Heart right ventricle (tissue), 16 donors: Measurements from ENCODE around the gene TSC22D1. TPM values are rescaled to one million over a fixed set of nuclear protein-coding genes. Genes with fewer than 3 reads are reported as not detected.

Source experiments
- ATAC-seq, 8 donors: fragments of 200-7000 bp; cut with Tn5 transposase; one replicate each; pipeline ENCODE4 v1.9.1; 2020; ENCODE audit warnings: mild to moderate bottlenecking in 8 of 8, moderate library complexity in 8 of 8, moderate number of reproducible peaks in 1 of 8
- DNase-seq, 2 donors: peaks; one replicate each; pipeline ENCODE4 v3.0.0-alpha.2; 2020
- H3K27ac ChIP-seq, 10 donors: fragments of 200-600 bp; sonication (generic) in 2 of 10; one replicate each; pipeline versions ENCODE4 v1.5.0 to v1.8.0; 2020 to 2022; ENCODE audit warnings: mild to moderate bottlenecking in 3 of 10
- H3K27me3 ChIP-seq, 7 donors: fragments of 200-600 bp; one replicate each; pipeline ENCODE4 v1.8.0; 2021 to 2022; ENCODE audit warnings: mild to moderate bottlenecking in 2 of 7
- H3K36me3 ChIP-seq, 9 donors: fragments of 200-600 bp; sonication (generic) in 1 of 9; one replicate each; pipeline versions ENCODE4 v1.5.0 to v1.8.0; 2020 to 2022; ENCODE audit warnings: mild to moderate bottlenecking in 2 of 9
- H3K4me1 ChIP-seq, 9 donors: fragments of 200-600 bp; sonication (generic) in 1 of 9; one replicate each; pipeline versions ENCODE4 v1.5.0 to v1.8.0; 2020 to 2022; ENCODE audit warnings: mild to moderate bottlenecking in 4 of 9
- H3K4me3 ChIP-seq, 10 donors: fragments of 200-600 bp; sonication (generic) in 2 of 10; one replicate each; pipeline versions ENCODE4 v1.5.0 to v1.8.0; 2020 to 2022; ENCODE audit warnings: mild to moderate bottlenecking in 7 of 10, moderate library complexity in 2 of 10
- H3K9me3 ChIP-seq, 11 donors: fragments of 200-600 bp in 10 of 11; sonication (generic) in 2 of 11; one replicate each; pipeline versions ENCODE4 v1.5.0 to v1.8.0; 2013 to 2022; ENCODE audit warnings: mild to moderate bottlenecking in 2 of 11, control low read depth in 1 of 11, moderate library complexity in 1 of 11
- WGBS, 2 donors: extraction: QIAGEN DNeasy Blood & Tissue Kit; methylation state at CpG; one replicate each; pipeline ENCODE4 v1.1.7; 2013; ENCODE audit warnings: inconsistent platforms in 1 of 2; 5-methylcytosine and 5-hydroxymethylcytosine counted together
- intact Hi-C, 10 donors: fragments of 100-400 bp; cut with DNase I; formaldehyde crosslinking; loops; one replicate each; pipeline versions ENCODE4 v1.11.1 to v1.14.2; 2022
- polyA plus RNA-seq, 2 donors: library from polyadenylated mRNA; stranded (reverse); fragments of 200-250 nt; gene quantifications; one replicate each; pipeline ENCODE4 v1.2.3, GENCODE V29; 2013
- total RNA-seq, 10 donors: library from RNA; stranded (reverse); fragmentation: NEBNext Ultra II Directional in 3 of 10; extraction: Animal tissue kit (Norgen Biotek cat#: 25700) in 3 of 10; gene quantifications; one replicate each; pipeline versions ENCODE4 v1.2.1 to v1.2.4, GENCODE V29; 2021 to 2023
- TF ChIP-seq, protein P1 (sequence below), 9 donors: fragments of 200-600 bp; sonication (generic) in 2 of 9; IDR thresholded peaks; one replicate each; pipeline versions ENCODE4 v1.5.0 to v1.8.0; 2021 to 2022; ENCODE audit warnings: antibody characterized with exemption in 9 of 9, mild to moderate bottlenecking in 5 of 9, moderate library complexity in 1 of 9
- donor health status: Arrhythmogenic right ventricular cardiomyopathy.
- donor health status: ischemic (EF 13 %, LVEDD 7.1; RV severe dilation, severe dysfunction).
- donor health status: healthy with polysubstance abuse.
- donor health status: DM: no; HTN: yes; CAD: no.
- donor health status: DM: no; HTN: no; CAD: no.
- donor health status: ischemic (EF 25% LVEDD 6.9; RV normal size, moderate dysfunction).
- donor health status: ischemic (EF 25% LVEDD 5.7; RV mildly dilated, moderate dysfunction).
- donor health status: healthy.
- donor health status: DM: yes; HTN: yes; CAD: no.
- donor health status: Ischemic cardiomyopathy.
- donor health status: ischemic (EF 35%, LVEDD 5.7; RV mildly dilated, moderate dysfunction).
- donor health status: nonischemic (EF 11% LVEDD 7.7; RV severe dilation, severe dysfunction).
- donor health status: DM: yes; HTN: yes; CAD: no.
- donor health status: PGD.
- donor health status: ischemic (EF 29% LVEDD 5.4; RV normal size, mild dysfunction).
- donor health status: nonischemic (EF 23%, LVEDD 6.1; RV moderate dilation, normal function).

The TSC22D1 gene
- total and polyA plus RNA-seq, 12 donors: 48.5 to 200 (median 113) TPM

- Histone ChIP-seq H3K4me3 (no peak overlapping the region), H3K27ac (no peak overlapping the region), H3K4me1 (peaks cover 0 to 18% (median 6%) of the 10 kb centered on the region in 9 donors), H3K36me3 (no peaks in the 10 kb centered on the region), H3K9me3 (peaks cover 0 to 3% (median 0%) of the 10 kb centered on the region in 11 donors), H3K27me3 (no peaks in the 10 kb centered on the region)
- 47 to 55% methylated on average over 9 of the region's 9 CpGs for WGBS, 2 donors
- DNase-seq: no peak
- no peak for ATAC-seq
- TF ChIP-seq, protein P1, sequence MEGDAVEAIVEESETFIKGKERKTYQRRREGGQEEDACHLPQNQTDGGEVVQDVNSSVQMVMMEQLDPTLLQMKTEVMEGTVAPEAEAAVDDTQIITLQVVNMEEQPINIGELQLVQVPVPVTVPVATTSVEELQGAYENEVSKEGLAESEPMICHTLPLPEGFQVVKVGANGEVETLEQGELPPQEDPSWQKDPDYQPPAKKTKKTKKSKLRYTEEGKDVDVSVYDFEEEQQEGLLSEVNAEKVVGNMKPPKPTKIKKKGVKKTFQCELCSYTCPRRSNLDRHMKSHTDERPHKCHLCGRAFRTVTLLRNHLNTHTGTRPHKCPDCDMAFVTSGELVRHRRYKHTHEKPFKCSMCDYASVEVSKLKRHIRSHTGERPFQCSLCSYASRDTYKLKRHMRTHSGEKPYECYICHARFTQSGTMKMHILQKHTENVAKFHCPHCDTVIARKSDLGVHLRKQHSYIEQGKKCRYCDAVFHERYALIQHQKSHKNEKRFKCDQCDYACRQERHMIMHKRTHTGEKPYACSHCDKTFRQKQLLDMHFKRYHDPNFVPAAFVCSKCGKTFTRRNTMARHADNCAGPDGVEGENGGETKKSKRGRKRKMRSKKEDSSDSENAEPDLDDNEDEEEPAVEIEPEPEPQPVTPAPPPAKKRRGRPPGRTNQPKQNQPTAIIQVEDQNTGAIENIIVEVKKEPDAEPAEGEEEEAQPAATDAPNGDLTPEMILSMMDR (IDR thresholded peaks at IDR 0.05): no peak
- intact Hi-C loops: loop anchor here in 1 of 10 donors (5.0 kb wide), 1 partner anchor 173 kb away; no protein-coding TSS in a partner anchor
Measured at GRCh38 chr13:44425041-44425814, 150.9 kb downstream of the TSC22D1 start.

DNA sequence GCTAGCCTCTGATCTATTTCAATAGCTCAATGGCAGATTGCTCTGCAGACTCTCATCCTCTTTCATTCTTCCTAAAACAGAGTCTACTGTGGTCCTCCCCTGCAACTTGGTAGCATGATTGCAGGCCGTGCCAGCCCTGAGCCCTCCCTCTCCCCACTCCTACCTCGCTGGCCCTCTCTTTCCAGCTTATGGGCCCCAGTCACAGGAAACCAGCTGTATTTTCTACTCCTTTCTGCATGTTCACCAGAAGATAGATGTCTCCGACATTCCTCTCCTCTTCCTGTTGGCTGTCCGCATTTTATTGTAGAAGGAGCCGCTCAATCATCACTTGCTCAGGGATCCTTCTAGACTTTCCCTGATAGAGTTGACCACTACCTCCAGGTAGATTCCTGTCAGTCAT lies 152.3 kb downstream of the TSC22D1 start:
- 96 to 98% methylated on average over 5 of the region's 5 CpGs for WGBS, 2 donors
- TF ChIP-seq, protein P1 (IDR thresholded peaks at IDR 0.05): no peak
- no peak overlapping the region for H3K4me3 ChIP-seq
- H3K9me3 ChIP-seq: peaks cover 0 to 3% (median 0%) of the 10 kb centered on the region in 11 donors
- intact Hi-C loops: no loop called here
- H3K27me3 ChIP-seq: no peaks in the 10 kb centered on the region
- peaks cover 0 to 18% (median 6%) of the 10 kb centered on the region in 9 donors for H3K4me1 ChIP-seq
- ATAC-seq (no peak), DNase-seq (no peak)
- no peaks in the 10 kb centered on the region for H3K36me3 ChIP-seq
- no peak overlapping the region for H3K27ac ChIP-seq

DNA sequence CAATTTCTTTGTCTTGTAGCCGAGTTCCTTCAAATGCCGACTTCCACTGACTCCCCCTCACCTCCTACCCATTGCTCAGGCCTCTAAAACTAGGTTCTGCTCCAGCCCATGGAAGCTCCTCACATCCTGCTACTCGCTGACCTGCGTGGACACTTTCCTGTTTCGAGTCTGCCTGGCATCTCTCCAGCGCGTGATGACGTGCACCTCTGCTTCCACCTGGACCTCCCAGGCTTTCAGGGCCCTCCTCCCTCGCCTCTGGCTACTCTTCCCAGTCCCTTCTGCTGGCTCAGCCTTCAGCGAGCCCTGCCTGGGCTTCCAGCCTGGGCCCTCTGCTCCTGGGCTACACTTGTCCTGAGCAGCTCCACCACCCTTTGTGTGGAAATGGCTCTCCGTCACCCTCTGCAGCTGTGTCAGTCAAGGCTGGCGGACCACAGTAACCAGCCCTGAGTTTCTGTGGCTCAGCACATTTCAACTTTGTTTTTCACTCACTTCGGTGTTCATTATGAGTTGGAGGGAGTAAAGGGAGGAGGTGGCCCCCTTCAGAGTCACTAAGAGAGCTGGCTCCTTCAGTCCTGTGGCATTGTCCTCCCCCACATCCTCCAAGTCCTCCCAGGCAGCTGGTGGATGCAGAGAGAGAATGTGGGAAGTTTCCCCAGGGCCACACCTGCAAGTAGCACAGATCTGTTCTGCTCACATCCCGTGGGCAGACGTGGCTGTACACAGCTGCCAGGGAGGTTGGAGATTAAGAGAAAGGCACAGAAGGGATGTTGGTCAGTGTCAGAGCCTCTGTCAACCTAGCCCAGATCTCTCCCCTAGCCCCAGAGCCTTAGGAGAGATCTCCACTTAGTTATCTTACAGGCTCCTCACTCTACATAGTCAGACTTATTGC lies 153.1 kb downstream of the TSC22D1 start:
- DNase-seq (peak; percentile 34 to 72), ATAC-seq (peak; percentile 30 to 92 (median 72))
- TF ChIP-seq, protein P1 (IDR thresholded peaks at IDR 0.05): no peak
- intact Hi-C loops: no loop called here
- Histone ChIP-seq H3K4me3 (no peak overlapping the region), H3K9me3 (peaks cover 0 to 3% (median 0%) of the 10 kb centered on the region in 11 donors), H3K27ac (peak overlapping the region in 5 of 10 donors; percentile 26 to 47 (median 38)), H3K36me3 (no peaks in the 10 kb centered on the region), H3K4me1 (peaks cover 0 to 18% (median 6%) of the 10 kb centered on the region in 9 donors), H3K27me3 (no peaks in the 10 kb centered on the region)
- WGBS, 2 donors: 58 to 66% methylated on average over 15 of the region's 15 CpGs

DNA sequence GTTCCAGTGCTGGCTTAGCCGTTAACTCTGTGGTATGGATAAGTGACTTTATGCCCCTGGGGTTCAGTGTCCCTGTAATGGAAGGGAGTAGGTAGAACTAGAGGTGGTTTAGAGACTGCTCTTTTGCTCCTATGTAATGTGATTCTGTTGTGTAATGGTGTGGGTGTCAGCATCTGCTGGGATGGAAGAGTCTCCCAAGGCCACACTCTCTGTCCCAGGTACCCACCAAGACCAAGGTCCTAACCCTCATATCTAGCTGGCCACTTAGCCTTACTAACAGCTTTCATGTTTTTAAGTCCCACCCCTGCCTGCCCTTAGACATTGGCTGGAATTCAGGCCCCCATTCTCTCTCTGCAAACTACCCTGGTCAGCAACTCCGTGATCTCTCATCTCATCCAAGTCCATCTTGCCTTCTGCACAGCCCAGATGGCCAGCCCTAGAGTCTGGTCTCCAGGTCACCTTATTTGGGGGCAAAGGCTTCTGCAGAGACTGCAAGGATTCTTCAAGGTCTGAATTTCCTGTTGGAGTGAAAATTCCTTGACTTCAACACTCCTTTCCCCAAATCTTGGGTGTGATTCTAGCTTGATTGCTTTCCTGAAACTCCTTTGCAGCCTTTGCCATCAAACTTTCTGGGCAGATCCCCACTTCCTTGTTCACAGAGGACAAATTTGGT lies 154.1 kb downstream of the TSC22D1 start:
- DNase-seq (no peak), ATAC-seq (no peak)
- Histone ChIP-seq H3K27ac (peak overlapping the region in 4 of 10 donors; percentile 30 to 47 (median 40)), H3K4me1 (peaks cover 0 to 18% (median 6%) of the 10 kb centered on the region in 9 donors), H3K27me3 (no peaks in the 10 kb centered on the region), H3K4me3 (no peak overlapping the region), H3K36me3 (no peaks in the 10 kb centered on the region), H3K9me3 (no peaks in the 10 kb centered on the region)
- WGBS, 2 donors: 88 to 91% methylated on average over 2 of the region's 2 CpGs
- intact Hi-C loops: no loop called here
- TF ChIP-seq, protein P1 (IDR thresholded peaks at IDR 0.05): no peak
